PFSK-1 (cell line): ENCODE data around the gene TTF1.

Source experiments
- FOXP2 ChIP-seq: optimal IDR thresholded peaks from 2 replicates; pipeline ENCODE3; 2011; ENCODE audit warnings: borderline replicate concordance, control low read depth, inconsistent platforms; ENCODE audit not compliant: insufficient read depth; ENCODE audit errors: extremely low read length, extremely low read depth
- POLR2AphosphoS5 ChIP-seq: IDR thresholded peaks from 2 replicates; pipeline ENCODE4 v1.6.1; 2012; ENCODE audit warnings: low read depth, mild to moderate bottlenecking, control low read depth, low read length, moderate library complexity
- SIN3A ChIP-seq: IDR thresholded peaks from 2 replicates; pipeline ENCODE4 v1.6.1; 2012; ENCODE audit warnings: mild to moderate bottlenecking, low read length, moderate library complexity, borderline replicate concordance; ENCODE audit not compliant: insufficient read depth
- TAF1 ChIP-seq: IDR thresholded peaks from 2 replicates; pipeline ENCODE4 v1.6.1; 2012; ENCODE audit warnings: low read length, control low read depth, borderline replicate concordance; ENCODE audit not compliant: insufficient read depth
- TF ChIP-seq, protein P1 (sequence below), 2 experiments: IDR thresholded peaks; 2 replicates each; pipeline versions ENCODE4 v1.6.1 to v1.8.0; 2011 to 2012; ENCODE audit warnings: low read depth in 2 of 2, low read length in 2 of 2, control low read depth in 1 of 2, inconsistent platforms in 1 of 2, mild to moderate bottlenecking in 1 of 2, moderate library complexity in 1 of 2; ENCODE audit not compliant: insufficient read depth in 1 of 2

TTF1 gene

GRCh38 chr9:132404228-132404881, 2.3 kb downstream of the TTF1 start:
- TF ChIP-seq TAF1 (no peak), FOXP2 (no peak)
- TF ChIP-seq, protein P1, sequence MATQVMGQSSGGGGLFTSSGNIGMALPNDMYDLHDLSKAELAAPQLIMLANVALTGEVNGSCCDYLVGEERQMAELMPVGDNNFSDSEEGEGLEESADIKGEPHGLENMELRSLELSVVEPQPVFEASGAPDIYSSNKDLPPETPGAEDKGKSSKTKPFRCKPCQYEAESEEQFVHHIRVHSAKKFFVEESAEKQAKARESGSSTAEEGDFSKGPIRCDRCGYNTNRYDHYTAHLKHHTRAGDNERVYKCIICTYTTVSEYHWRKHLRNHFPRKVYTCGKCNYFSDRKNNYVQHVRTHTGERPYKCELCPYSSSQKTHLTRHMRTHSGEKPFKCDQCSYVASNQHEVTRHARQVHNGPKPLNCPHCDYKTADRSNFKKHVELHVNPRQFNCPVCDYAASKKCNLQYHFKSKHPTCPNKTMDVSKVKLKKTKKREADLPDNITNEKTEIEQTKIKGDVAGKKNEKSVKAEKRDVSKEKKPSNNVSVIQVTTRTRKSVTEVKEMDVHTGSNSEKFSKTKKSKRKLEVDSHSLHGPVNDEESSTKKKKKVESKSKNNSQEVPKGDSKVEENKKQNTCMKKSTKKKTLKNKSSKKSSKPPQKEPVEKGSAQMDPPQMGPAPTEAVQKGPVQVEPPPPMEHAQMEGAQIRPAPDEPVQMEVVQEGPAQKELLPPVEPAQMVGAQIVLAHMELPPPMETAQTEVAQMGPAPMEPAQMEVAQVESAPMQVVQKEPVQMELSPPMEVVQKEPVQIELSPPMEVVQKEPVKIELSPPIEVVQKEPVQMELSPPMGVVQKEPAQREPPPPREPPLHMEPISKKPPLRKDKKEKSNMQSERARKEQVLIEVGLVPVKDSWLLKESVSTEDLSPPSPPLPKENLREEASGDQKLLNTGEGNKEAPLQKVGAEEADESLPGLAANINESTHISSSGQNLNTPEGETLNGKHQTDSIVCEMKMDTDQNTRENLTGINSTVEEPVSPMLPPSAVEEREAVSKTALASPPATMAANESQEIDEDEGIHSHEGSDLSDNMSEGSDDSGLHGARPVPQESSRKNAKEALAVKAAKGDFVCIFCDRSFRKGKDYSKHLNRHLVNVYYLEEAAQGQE (IDR thresholded peaks at IDR 0.05; ENCODE audit: insufficient read depth in 1 of 2, low read depth in 2 of 2, low read length in 2 of 2), result no peak

DNA sequence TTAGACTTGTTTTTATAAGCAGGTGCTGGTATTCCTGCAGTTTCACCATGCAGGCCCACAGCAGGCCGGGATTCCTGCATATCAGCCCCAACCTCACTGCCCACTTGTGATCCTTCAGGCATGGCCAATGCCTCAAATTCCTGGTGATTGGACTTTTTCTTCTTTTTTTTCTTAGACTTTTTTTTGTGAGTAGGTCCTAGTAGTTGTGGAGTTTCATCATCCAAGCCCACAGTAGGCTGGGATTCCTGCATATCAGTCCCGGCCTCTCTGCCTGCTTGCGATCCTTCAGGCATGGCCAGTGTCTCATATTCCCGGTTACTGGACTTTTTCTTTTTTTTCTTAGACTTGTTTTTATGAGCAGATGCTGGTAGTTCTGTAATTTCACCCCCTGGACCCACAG, 4.8 kb downstream of the TTF1 start:
- TF ChIP-seq, protein P1 (IDR thresholded peaks at IDR 0.05; ENCODE audit: insufficient read depth in 1 of 2, low read depth in 2 of 2, low read length in 2 of 2), result no peak

DNA sequence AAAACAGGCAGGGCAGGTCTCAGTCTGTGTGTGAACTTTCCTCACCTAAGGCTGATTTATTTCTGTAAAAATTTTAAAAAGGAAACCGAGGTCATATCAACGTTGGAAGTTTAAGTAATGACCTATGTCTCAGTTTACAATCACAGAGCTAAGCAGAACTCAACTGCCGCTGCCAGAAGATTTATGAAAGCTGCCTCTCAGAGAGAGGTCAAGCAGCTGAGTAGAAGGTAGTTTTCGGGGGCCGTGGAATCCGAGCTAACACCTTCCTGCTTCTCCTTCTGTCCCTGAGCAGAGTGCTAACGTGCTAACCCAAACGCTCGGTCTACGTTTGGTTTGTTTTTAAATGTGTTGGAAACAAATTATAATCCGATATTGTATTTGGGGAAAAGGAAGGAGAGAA, 11.1 kb downstream of the TTF1 start:
- TF ChIP-seq TAF1 (no peak), SIN3A (no peak), FOXP2 (no peak), POLR2AphosphoS5 (no peak)
- TF ChIP-seq, protein P1 (IDR thresholded peaks at IDR 0.05; ENCODE audit: insufficient read depth in 1 of 2, low read depth in 2 of 2, low read length in 2 of 2), result no peak

- no peak for TF ChIP-seq TAF1
- no peak for TF ChIP-seq SIN3A
- no peak for TF ChIP-seq FOXP2
- no peak for TF ChIP-seq POLR2AphosphoS5
- TF ChIP-seq, protein P1 (IDR thresholded peaks at IDR 0.05; ENCODE audit: insufficient read depth in 1 of 2, low read depth in 2 of 2, low read length in 2 of 2), result no peak
These were observed 15.2 kb downstream of the TTF1 start for GRCh38 chr9:132391449-132391848.

DNA sequence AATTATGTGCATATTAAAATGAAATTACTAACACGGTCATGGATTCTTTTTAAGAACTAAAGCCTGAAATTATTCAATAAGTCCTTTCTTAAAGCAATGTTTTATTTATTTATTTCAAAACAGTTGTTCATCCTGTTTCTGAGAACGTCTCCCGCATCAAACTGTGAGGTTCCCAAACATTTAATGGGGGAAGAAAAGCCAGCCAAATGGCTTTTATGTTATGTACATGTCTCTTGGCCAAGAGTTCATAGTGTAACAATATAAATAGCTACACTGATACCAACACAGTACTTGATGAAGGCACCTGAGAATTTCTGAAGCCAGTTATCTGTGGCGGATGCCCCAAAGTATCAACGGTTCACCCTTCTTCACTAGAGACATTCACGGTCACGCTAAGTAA, 15.7 kb downstream of the TTF1 start:
- TF ChIP-seq, protein P1 (IDR thresholded peaks at IDR 0.05; ENCODE audit: insufficient read depth in 1 of 2, low read depth in 2 of 2, low read length in 2 of 2), result no peak
- no peak for TF ChIP-seq FOXP2
- TF ChIP-seq TAF1, result no peak
- no peak for TF ChIP-seq POLR2AphosphoS5
